Measurements from ENCODE around the gene HS3ST2.

Gene HS3ST2

GRCh38 chr16:22857296-22858025, 43.5 kb downstream of the HS3ST2 start:
- peaks cover 5% of the 10 kb centered on the region for H3K36me3 ChIP-seq (ENCODE audit: control insufficient read depth, insufficient read depth, low read length)
- H3K9ac ChIP-seq (ENCODE audit: low read depth, low read length): no peak overlapping the region
- no peak overlapping the region for H3K4me3 ChIP-seq (ENCODE audit: low read depth, low read length)
- no peaks in the 10 kb centered on the region for H3K9me3 ChIP-seq (ENCODE audit: control insufficient read depth, insufficient read depth, low read length)
- H3K4me1 ChIP-seq (ENCODE audit: control insufficient read depth, insufficient read depth, low read length): peaks cover 9% of the 10 kb centered on the region
- no peaks in the 10 kb centered on the region for H3K27me3 ChIP-seq (ENCODE audit: control insufficient read depth, insufficient read depth, low read length)

GRCh38 chr16:22859925-22860324, 46.0 kb downstream of the HS3ST2 start:
- no peaks in the 10 kb centered on the region for H3K27me3 ChIP-seq (ENCODE audit: control insufficient read depth, insufficient read depth, low read length)
- peaks cover 5% of the 10 kb centered on the region for H3K36me3 ChIP-seq (ENCODE audit: control insufficient read depth, insufficient read depth, low read length)
- no peak overlapping the region for H3K4me3 ChIP-seq (ENCODE audit: low read depth, low read length)
- H3K9ac ChIP-seq (ENCODE audit: low read depth, low read length): no peak overlapping the region
- H3K9me3 ChIP-seq (ENCODE audit: control insufficient read depth, insufficient read depth, low read length): no peaks in the 10 kb centered on the region
- peaks cover 9% of the 10 kb centered on the region for H3K4me1 ChIP-seq (ENCODE audit: control insufficient read depth, insufficient read depth, low read length)

DNA sequence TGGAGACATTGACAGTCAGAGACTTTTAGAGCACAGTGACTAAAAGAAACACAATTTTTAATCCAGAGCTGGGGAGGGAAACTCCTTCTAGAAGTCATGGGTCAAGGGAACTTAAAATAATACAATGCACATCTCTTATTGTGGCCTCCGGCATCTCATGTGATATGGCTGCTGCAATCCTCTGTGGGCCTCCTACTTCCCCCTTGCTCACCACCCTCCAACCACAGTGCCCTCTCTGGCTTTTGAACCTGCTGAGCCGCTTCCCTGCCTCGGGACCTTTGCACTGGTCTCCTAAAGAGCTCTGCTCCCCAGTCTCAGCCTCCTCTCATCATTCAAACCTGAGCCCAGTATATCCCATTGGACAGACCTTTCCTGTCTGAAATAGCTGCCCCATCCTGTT, 47.6 kb downstream of the HS3ST2 start:
- H3K4me3 ChIP-seq (ENCODE audit: low read depth, low read length): no peak overlapping the region
- no peaks in the 10 kb centered on the region for H3K27me3 ChIP-seq (ENCODE audit: control insufficient read depth, insufficient read depth, low read length)
- H3K4me1 ChIP-seq (ENCODE audit: control insufficient read depth, insufficient read depth, low read length): peaks cover 9% of the 10 kb centered on the region
- H3K9ac ChIP-seq (ENCODE audit: low read depth, low read length): no peak overlapping the region
- no peaks in the 10 kb centered on the region for H3K9me3 ChIP-seq (ENCODE audit: control insufficient read depth, insufficient read depth, low read length)
- peaks cover 5% of the 10 kb centered on the region for H3K36me3 ChIP-seq (ENCODE audit: control insufficient read depth, insufficient read depth, low read length)

DNA sequence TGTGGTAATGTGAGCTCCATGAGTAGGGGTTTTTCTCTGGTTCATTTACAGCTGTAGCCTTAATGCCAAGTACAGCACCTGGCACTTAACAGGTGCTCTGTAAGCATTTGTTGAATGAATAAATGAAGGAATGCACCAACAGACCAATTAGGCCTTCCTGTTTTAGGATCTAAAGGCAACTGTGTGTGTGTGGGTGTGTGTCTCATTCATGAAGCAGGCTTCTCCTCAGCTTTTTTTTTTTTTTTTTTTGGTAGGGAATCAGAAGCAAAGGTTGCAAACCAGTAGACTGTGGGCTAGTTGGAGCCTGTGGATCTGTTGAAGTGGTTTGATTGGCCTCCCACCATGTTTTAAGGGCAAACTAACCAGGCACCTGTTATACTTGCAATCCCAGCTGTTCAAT, 48.1 kb downstream of the HS3ST2 start:
- Histone ChIP-seq H3K27me3 (ENCODE audit: control insufficient read depth, insufficient read depth, low read length) (no peaks in the 10 kb centered on the region), H3K36me3 (ENCODE audit: control insufficient read depth, insufficient read depth, low read length) (peaks cover 5% of the 10 kb centered on the region), H3K9ac (ENCODE audit: low read depth, low read length) (no peak overlapping the region), H3K4me1 (ENCODE audit: control insufficient read depth, insufficient read depth, low read length) (peaks cover 9% of the 10 kb centered on the region), H3K9me3 (ENCODE audit: control insufficient read depth, insufficient read depth, low read length) (no peaks in the 10 kb centered on the region), H3K4me3 (ENCODE audit: low read depth, low read length) (no peak overlapping the region)

GRCh38 chr16:22864375-22864774, 50.4 kb downstream of the HS3ST2 start:
- Histone ChIP-seq H3K4me3 (ENCODE audit: low read depth, low read length) (no peak overlapping the region), H3K9me3 (ENCODE audit: control insufficient read depth, insufficient read depth, low read length) (no peaks in the 10 kb centered on the region), H3K27me3 (ENCODE audit: control insufficient read depth, insufficient read depth, low read length) (no peaks in the 10 kb centered on the region)

GRCh38 chr16:22868593-22869224, 54.7 kb downstream of the HS3ST2 start:
- Histone ChIP-seq H3K4me3 (ENCODE audit: low read depth, low read length) (no peak overlapping the region), H3K36me3 (ENCODE audit: control insufficient read depth, insufficient read depth, low read length) (no peaks in the 10 kb centered on the region)

More at GRCh38 chr16:22864375-22864774, 50.4 kb downstream of the HS3ST2 start:
- H3K4me1 ChIP-seq (ENCODE audit: control insufficient read depth, insufficient read depth, low read length): peaks cover 4% of the 10 kb centered on the region
- peaks cover 5% of the 10 kb centered on the region for H3K36me3 ChIP-seq (ENCODE audit: control insufficient read depth, insufficient read depth, low read length)
- H3K9ac ChIP-seq (ENCODE audit: low read depth, low read length): no peak overlapping the region

GRCh38 chr16:22871861-22872260, 57.9 kb downstream of the HS3ST2 start:
- no peaks in the 10 kb centered on the region for H3K9me3 ChIP-seq (ENCODE audit: control insufficient read depth, insufficient read depth, low read length)
- no peaks in the 10 kb centered on the region for H3K36me3 ChIP-seq (ENCODE audit: control insufficient read depth, insufficient read depth, low read length)
- H3K9ac ChIP-seq (ENCODE audit: low read depth, low read length): no peak overlapping the region
- no peak overlapping the region for H3K4me3 ChIP-seq (ENCODE audit: low read depth, low read length)
- no peaks in the 10 kb centered on the region for H3K4me1 ChIP-seq (ENCODE audit: control insufficient read depth, insufficient read depth, low read length)
- no peaks in the 10 kb centered on the region for H3K27me3 ChIP-seq (ENCODE audit: control insufficient read depth, insufficient read depth, low read length)

More at GRCh38 chr16:22868593-22869224, 54.7 kb downstream of the HS3ST2 start:
- H3K9ac ChIP-seq (ENCODE audit: low read depth, low read length): no peak overlapping the region
- no peaks in the 10 kb centered on the region for H3K27me3 ChIP-seq (ENCODE audit: control insufficient read depth, insufficient read depth, low read length)
- H3K4me1 ChIP-seq (ENCODE audit: control insufficient read depth, insufficient read depth, low read length): no peaks in the 10 kb centered on the region
- H3K9me3 ChIP-seq (ENCODE audit: control insufficient read depth, insufficient read depth, low read length): no peaks in the 10 kb centered on the region

GRCh38 chr16:22874394-22874793, 60.4 kb downstream of the HS3ST2 start:
- H3K9me3 ChIP-seq (ENCODE audit: control insufficient read depth, insufficient read depth, low read length): no peaks in the 10 kb centered on the region
- H3K36me3 ChIP-seq (ENCODE audit: control insufficient read depth, insufficient read depth, low read length): no peaks in the 10 kb centered on the region
- no peaks in the 10 kb centered on the region for H3K4me1 ChIP-seq (ENCODE audit: control insufficient read depth, insufficient read depth, low read length)
- H3K27me3 ChIP-seq (ENCODE audit: control insufficient read depth, insufficient read depth, low read length): no peaks in the 10 kb centered on the region
- no peak overlapping the region for H3K4me3 ChIP-seq (ENCODE audit: low read depth, low read length)
- H3K9ac ChIP-seq (ENCODE audit: low read depth, low read length): no peak overlapping the region

- Histone ChIP-seq H3K9me3 (ENCODE audit: control insufficient read depth, insufficient read depth, low read length) (no peaks in the 10 kb centered on the region), H3K27me3 (ENCODE audit: control insufficient read depth, insufficient read depth, low read length) (no peaks in the 10 kb centered on the region), H3K4me3 (ENCODE audit: low read depth, low read length) (no peak overlapping the region), H3K4me1 (ENCODE audit: control insufficient read depth, insufficient read depth, low read length) (no peaks in the 10 kb centered on the region), H3K36me3 (ENCODE audit: control insufficient read depth, insufficient read depth, low read length) (no peaks in the 10 kb centered on the region), H3K9ac (ENCODE audit: low read depth, low read length) (no peak overlapping the region)
Measured at GRCh38 chr16:22878955-22879354, 65.0 kb downstream of the HS3ST2 start.

GRCh38 chr16:22879466-22879865, 65.5 kb downstream of the HS3ST2 start:
- Histone ChIP-seq H3K4me3 (ENCODE audit: low read depth, low read length) (no peak overlapping the region), H3K27me3 (ENCODE audit: control insufficient read depth, insufficient read depth, low read length) (no peaks in the 10 kb centered on the region), H3K9me3 (ENCODE audit: control insufficient read depth, insufficient read depth, low read length) (no peaks in the 10 kb centered on the region), H3K36me3 (ENCODE audit: control insufficient read depth, insufficient read depth, low read length) (no peaks in the 10 kb centered on the region), H3K9ac (ENCODE audit: low read depth, low read length) (no peak overlapping the region), H3K4me1 (ENCODE audit: control insufficient read depth, insufficient read depth, low read length) (no peaks in the 10 kb centered on the region)

- no peak overlapping the region for H3K4me3 ChIP-seq (ENCODE audit: low read depth, low read length)
- H3K9ac ChIP-seq (ENCODE audit: low read depth, low read length): no peak overlapping the region
- no peaks in the 10 kb centered on the region for H3K36me3 ChIP-seq (ENCODE audit: control insufficient read depth, insufficient read depth, low read length)
- no peaks in the 10 kb centered on the region for H3K27me3 ChIP-seq (ENCODE audit: control insufficient read depth, insufficient read depth, low read length)
- no peaks in the 10 kb centered on the region for H3K9me3 ChIP-seq (ENCODE audit: control insufficient read depth, insufficient read depth, low read length)
- no peaks in the 10 kb centered on the region for H3K4me1 ChIP-seq (ENCODE audit: control insufficient read depth, insufficient read depth, low read length)
Measured at GRCh38 chr16:22882981-22883380, 69.0 kb downstream of the HS3ST2 start.

DNA sequence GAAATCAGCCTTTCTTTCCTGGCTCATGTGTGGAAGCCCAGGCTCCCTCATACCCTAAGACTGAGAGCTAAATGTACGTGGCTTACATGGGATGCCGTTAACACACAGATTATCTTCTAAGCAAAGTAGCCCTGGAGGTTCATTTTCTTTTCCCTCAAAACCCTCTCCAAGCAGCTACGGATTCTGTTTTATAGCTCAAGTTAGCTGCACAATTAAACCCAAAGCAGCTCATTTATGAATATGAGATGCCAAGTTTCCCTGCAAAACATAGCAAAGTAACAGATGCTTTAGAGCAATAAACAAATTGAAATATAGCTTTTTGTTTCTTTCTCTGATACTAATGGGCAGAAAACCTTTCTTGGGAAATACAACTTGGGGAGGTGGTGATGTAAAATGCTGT, 72.0 kb downstream of the HS3ST2 start:
- Histone ChIP-seq H3K27me3 (ENCODE audit: control insufficient read depth, insufficient read depth, low read length) (no peaks in the 10 kb centered on the region), H3K4me1 (ENCODE audit: control insufficient read depth, insufficient read depth, low read length) (no peaks in the 10 kb centered on the region), H3K9me3 (ENCODE audit: control insufficient read depth, insufficient read depth, low read length) (no peaks in the 10 kb centered on the region), H3K36me3 (ENCODE audit: control insufficient read depth, insufficient read depth, low read length) (no peaks in the 10 kb centered on the region), H3K4me3 (ENCODE audit: low read depth, low read length) (no peak overlapping the region), H3K9ac (ENCODE audit: low read depth, low read length) (no peak overlapping the region)

Data from iPS-15b (cell line).